MCF 10A (cell line): ENCODE data around the gene PHKG2. TPM values are rescaled to one million over a fixed set of nuclear protein-coding genes. Genes with fewer than 3 reads are reported as not detected.

Experiments
- BruUV-seq: library from RNA; stranded (reverse); fragments of 400-500 nt; replicated peaks from 2 replicates; lab custom pipeline; 2021; lab: Mats Ljungman, UMichigan
- CTCF ChIA-PET: fragments of 300-600 bp; sonication (Branson Sonifier 250); formaldehyde crosslinking; extraction: SDS; loops from one replicate; lab custom pipeline; 2021; ENCODE audit warnings: antibody characterized with exemption, inconsistent platforms; lab: Yijun Ruan, JAX
- POLR2A ChIA-PET: fragments of 300-600, 350-650 bp; sonication (Branson Sonifier 250); formaldehyde crosslinking; extraction: SDS; loops from one replicate; lab custom pipeline; 2020; ENCODE audit warnings: antibody characterized with exemption, inconsistent platforms; lab: Yijun Ruan, JAX
- DNase-seq: peaks from one replicate; pipeline ENCODE4 v3.0.0-alpha.2; 2018; ENCODE audit not compliant: unreplicated experiment
- H3K27ac Mint-ChIP-seq: one replicate; pipeline ENCODE4 v1.8.0; 2022; ENCODE audit warnings: mild to moderate bottlenecking, low read depth, mixed read lengths; ENCODE audit not compliant: unreplicated experiment
- H3K27me3 Mint-ChIP-seq: one replicate; pipeline ENCODE4 v1.8.0; 2022; ENCODE audit warnings: mixed read lengths; ENCODE audit not compliant: insufficient read depth, unreplicated experiment
- H3K36me3 Mint-ChIP-seq: one replicate; pipeline ENCODE4 v1.8.0; 2022; ENCODE audit warnings: mild to moderate bottlenecking, moderate library complexity, mixed read lengths; ENCODE audit not compliant: insufficient read depth, unreplicated experiment
- H3K4me1 Mint-ChIP-seq: one replicate; pipeline ENCODE4 v1.8.0; 2022; ENCODE audit warnings: mixed read lengths; ENCODE audit not compliant: insufficient read depth, unreplicated experiment
- H3K4me3 Mint-ChIP-seq: one replicate; pipeline ENCODE4 v1.8.0; 2022; ENCODE audit warnings: mild to moderate bottlenecking, moderate library complexity, mixed read lengths; ENCODE audit not compliant: unreplicated experiment
- H3K9me3 Mint-ChIP-seq: one replicate; pipeline ENCODE4 v1.8.0; 2022; ENCODE audit warnings: mixed read lengths; ENCODE audit not compliant: unreplicated experiment
- intact Hi-C: fragments of 100-400 bp; cut with micrococcal nuclease; formaldehyde crosslinking; loops from 2 replicates; pipeline ENCODE4 v1.14.1; 2022
- total RNA-seq: library from RNA; stranded (reverse); gene quantifications from 2 replicates; pipeline ENCODE4 v1.2.3, GENCODE V29; 2022
- TF ChIP-seq, protein P1 (sequence below): fragments of 200-600 bp; IDR thresholded peaks from one replicate; pipeline ENCODE4 v1.8.0; 2022; ENCODE audit warnings: antibody characterized with exemption, mild to moderate bottlenecking; ENCODE audit not compliant: unreplicated experiment

PHKG2 gene
- total RNA-seq, 1 experiment from 2014 or later: 28.4 TPM

DNA sequence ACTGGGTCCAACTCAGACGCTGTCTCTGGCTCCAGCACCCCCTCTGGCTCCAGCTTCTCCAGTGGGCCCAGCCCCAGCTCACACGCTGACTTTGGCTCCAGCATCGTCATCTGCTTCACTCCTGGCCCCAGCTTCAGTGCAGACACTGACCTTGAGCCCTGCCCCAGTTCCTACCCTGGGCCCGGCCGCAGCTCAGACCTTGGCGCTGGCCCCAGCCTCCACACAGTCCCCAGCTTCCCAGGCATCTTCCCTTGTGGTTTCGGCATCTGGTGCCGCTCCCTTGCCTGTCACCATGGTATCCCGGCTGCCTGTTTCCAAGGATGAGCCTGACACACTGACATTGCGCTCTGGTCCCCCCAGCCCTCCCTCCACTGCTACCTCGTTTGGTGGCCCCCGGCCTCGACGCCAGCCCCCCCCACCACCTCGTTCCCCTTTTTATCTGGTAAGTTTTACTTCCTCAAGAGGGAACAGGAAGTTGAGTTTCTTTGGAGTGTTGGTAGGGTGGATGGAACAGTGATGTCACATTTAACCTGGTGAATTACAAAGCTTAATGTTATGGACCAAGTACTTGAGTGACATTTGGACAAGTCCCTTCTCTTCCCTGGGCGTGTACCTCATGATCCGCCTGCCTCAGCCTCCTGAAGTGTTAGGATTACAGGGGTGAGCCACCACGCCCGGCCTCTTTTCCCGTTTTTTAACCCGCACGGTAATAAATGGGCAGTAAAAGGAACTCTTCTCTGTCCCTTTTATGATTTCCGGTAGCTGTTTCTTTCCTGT is 23.4 kb upstream of the PHKG2 start:
- peaks cover 5% of the 10 kb centered on the region for H3K4me1 Mint-ChIP-seq

DNA sequence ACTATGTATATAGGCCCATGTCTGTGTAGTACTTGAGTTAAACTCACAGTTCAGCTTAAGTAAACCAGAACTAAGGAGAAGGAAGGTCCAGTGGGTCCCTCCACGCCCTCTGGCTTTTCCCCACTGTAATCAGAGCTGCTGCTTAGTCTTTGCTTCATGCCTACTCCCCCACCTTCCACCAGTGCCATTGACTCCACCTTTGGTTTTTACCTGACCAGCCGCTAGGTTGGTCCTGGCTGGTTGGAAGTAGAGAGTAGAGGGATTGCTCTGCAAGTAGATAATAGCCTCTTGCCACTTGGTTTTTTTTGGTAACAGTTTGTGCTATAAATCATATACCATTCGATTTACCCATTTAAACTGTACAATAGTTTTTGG is 22.8 kb upstream of the PHKG2 start:
- Mint-ChIP-seq H3K4me1 (peaks cover 5% of the 10 kb centered on the region), H3K9me3 (no peaks in the 10 kb centered on the region), H3K27me3 (no peaks in the 10 kb centered on the region), H3K27ac (peak overlapping the region; percentile 7), H3K4me3 (no peak overlapping the region), H3K36me3 (peaks cover 90% of the 10 kb centered on the region)
- POLR2A ChIA-PET: interaction anchor here (1.7 kb wide), 1 partner anchor 12 kb away, joined by 5 read pairs; no protein-coding TSS in a partner anchor
- CTCF ChIA-PET: interaction anchor here (0.7 kb wide), 1 partner anchor 29 kb away, joined by 4 read pairs; no protein-coding TSS in a partner anchor
- intact Hi-C loops: no loop called here
- no peak for DNase-seq
- TF ChIP-seq, protein P1, sequence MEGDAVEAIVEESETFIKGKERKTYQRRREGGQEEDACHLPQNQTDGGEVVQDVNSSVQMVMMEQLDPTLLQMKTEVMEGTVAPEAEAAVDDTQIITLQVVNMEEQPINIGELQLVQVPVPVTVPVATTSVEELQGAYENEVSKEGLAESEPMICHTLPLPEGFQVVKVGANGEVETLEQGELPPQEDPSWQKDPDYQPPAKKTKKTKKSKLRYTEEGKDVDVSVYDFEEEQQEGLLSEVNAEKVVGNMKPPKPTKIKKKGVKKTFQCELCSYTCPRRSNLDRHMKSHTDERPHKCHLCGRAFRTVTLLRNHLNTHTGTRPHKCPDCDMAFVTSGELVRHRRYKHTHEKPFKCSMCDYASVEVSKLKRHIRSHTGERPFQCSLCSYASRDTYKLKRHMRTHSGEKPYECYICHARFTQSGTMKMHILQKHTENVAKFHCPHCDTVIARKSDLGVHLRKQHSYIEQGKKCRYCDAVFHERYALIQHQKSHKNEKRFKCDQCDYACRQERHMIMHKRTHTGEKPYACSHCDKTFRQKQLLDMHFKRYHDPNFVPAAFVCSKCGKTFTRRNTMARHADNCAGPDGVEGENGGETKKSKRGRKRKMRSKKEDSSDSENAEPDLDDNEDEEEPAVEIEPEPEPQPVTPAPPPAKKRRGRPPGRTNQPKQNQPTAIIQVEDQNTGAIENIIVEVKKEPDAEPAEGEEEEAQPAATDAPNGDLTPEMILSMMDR: no peak
- no TSS peak for BruUV-seq

More for the DNA sequence above, 23.4 kb upstream of the PHKG2 start:
- H3K27me3 Mint-ChIP-seq: no peaks in the 10 kb centered on the region
- ChIA-PET POLR2A (interaction anchor here (1.1 to 1.7 kb wide), 3 partner anchors 13 to 23 kb away, joined by 4 to 5 read pairs (median 5); partner anchors contain the start of gene PHKG2), CTCF (interaction anchor here (0.7 kb wide), 2 partner anchors 28 to 430 kb away, joined by 3 to 4 read pairs; no protein-coding TSS in a partner anchor)
- no peaks in the 10 kb centered on the region for H3K9me3 Mint-ChIP-seq
- peaks cover 90% of the 10 kb centered on the region for H3K36me3 Mint-ChIP-seq
- TF ChIP-seq, protein P1: no peak
- no TSS peak for BruUV-seq
- DNase-seq: no peak
- peak overlapping the region; percentile 7 for H3K27ac Mint-ChIP-seq
- intact Hi-C loops: no loop called here
- no peak overlapping the region for H3K4me3 Mint-ChIP-seq

DNA sequence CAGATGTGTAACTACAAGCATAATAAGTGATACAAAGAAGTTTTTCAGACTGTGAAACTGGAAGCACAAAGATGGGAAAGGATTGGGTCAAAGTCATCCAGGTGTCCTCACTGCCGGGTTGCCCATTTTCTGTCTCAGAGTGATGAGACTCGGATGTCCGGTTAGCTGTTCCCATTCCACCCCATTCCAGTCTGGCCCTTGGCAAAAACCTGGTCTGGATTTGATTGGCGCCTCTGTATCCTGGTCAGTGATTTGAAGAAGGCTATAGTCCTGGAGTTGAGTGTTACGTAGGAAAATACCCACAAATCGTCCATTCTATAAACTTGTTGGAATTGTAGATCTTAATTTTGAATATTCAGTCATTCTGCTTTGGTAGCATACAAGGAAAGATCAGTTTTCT is 19.9 kb upstream of the PHKG2 start:
- Mint-ChIP-seq H3K9me3 (no peaks in the 10 kb centered on the region), H3K4me3 (no peak overlapping the region), H3K27me3 (no peaks in the 10 kb centered on the region), H3K4me1 (no peaks in the 10 kb centered on the region), H3K36me3 (peaks cover 97% of the 10 kb centered on the region), H3K27ac (no peak overlapping the region)
- DNase-seq: no peak
- intact Hi-C loops: no loop called here
- ChIA-PET POLR2A (interaction anchor here (1.9 kb wide), 1 partner anchor 13 kb away, joined by 6 read pairs; no protein-coding TSS in a partner anchor), CTCF (no interaction called here)
- no TSS peak for BruUV-seq
- TF ChIP-seq, protein P1: no peak

DNA sequence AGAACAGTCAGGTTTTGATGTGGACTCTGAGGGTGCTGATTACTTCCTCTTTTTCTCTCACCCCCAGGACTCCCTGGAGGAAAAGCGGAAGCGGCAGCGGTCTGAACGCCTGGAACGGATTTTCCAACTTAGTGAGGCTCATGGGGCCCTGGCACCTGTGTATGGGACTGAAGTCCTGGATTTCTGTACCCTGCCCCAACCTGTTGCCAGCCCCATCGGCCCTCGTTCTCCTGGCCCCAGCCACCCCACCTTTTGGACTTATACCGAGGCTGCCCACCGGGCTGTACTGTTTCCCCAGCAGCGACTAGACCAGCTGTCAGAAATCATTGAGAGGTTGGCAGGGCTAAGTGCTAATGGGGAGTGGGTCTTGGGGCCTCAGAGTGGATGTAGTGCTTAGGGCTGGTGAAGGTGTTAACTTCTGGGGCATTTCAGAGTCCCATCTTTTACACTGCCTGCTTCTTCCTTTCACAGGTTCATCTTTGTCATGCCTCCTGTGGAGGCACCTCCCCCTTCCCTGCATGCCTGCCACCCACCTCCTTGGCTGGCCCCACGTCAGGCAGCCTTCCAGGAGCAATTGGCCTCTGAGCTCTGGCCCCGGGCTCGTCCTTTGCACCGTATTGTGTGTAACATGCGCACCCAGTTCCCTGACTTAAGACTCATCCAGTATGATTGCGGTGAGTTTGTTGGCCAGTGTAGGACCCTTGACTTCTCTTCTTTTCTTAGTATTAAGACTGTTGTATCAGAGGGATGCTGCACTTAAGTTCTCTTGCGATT is 19.1 kb upstream of the PHKG2 start:
- Mint-ChIP-seq H3K36me3 (peaks cover 99% of the 10 kb centered on the region), H3K9me3 (no peaks in the 10 kb centered on the region), H3K27me3 (no peaks in the 10 kb centered on the region), H3K27ac (no peak overlapping the region), H3K4me3 (no peak overlapping the region), H3K4me1 (no peaks in the 10 kb centered on the region)
- intact Hi-C loops: no loop called here
- CTCF ChIA-PET: interaction anchor here (0.6 kb wide), 1 partner anchor 12 kb away, joined by 4 read pairs; no protein-coding TSS in a partner anchor
- TF ChIP-seq, protein P1: no peak
- no peak for DNase-seq
- no TSS peak for BruUV-seq
- POLR2A ChIA-PET: interaction anchor here (0.9 to 3.2 kb wide), 4 partner anchors 11 to 18 kb away, joined by 3 to 24 read pairs (median 6); a partner anchor contains a TSS
